HG02610 (cell line): ENCODE data around the gene CPO.

ENCODE experiments used
- ATAC-seq: cut with Tn5 transposase; IDR thresholded peaks from one replicate; pipeline ENCODE4 v1.9.1; 2021; ENCODE audit warnings: mild to moderate bottlenecking, moderate library complexity; ENCODE audit not compliant: unreplicated experiment

The CPO gene

DNA sequence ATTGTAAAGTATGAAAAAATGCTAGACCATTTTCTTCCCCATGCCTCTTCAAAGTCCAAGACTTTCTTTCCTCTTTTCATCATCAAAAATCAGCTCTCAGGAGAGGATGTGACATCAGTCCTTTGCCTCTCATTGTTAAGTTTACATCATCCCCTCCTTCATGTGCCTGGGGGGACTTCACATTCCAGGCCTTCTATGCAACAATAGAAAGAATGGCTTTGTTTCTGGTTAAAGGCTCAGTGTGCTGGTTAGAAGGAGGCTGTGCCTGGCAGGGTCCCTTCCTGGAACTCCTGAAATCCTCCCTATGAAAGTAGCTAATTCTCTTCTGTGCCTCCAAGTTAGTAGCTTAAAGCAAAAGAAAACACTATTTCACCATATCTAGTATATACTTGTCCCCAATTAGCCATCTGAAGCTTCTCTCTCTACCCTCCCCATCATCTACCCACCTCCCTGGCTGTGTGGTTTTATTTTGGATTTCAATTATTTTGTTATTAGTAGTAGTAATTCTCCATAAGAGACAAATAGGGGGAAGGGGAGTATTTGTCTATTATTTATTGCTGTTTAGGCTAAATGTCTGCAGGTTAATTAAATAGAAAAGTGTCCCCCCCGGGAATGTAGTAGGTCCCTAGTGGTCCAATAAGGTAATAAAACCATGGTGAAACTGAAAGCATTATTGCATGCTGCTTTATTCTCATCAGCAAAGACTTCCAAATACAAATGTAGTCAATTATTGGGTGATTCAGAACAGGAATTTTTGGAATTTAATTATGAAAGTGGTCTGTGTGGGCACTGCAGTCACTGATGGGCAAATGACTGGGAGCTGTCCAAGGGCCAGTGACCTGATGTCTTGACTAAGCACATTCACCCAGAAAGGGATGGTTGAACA lies 69.0 kb downstream of the CPO start:
- ATAC-seq: no peak

DNA sequence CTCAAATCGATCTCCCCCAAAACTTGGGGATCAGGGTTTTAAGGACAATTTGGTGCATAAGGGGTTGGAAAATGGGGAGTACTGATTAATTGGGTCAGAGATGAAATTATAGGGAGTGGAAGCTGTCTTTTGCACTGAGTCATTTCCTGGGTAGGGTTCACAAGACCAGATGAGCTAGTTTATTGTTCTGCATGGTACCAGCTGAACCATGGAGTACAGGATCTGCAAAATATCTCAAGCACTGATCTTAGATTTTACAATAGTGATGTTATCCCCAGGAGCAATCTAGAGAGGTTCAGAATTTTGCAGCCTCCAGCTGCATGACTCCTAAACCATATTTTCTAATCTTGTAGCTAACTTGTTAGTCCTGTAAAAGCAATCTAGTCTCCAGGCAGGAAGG lies 73.1 kb downstream of the CPO start:
- ATAC-seq: no peak

DNA sequence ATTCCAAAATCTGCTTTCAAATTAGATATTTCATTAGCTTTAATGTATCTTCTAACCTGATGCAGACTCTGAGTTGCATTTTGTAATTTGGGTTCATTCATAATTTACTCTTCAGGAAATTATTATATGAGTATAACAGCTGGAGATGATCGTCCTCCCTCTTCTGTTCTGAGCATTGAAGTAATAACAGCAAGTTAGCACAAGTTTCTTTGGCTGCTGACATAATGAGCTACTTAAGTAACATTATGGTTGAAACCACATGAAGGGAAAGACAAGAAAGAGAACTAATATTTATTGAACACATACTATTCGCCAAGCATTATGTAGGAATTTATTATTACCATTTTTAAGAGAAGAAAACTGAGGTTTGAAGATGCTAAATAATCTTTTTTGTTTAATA lies 75.1 kb downstream of the CPO start:
- ATAC-seq: no peak

DNA sequence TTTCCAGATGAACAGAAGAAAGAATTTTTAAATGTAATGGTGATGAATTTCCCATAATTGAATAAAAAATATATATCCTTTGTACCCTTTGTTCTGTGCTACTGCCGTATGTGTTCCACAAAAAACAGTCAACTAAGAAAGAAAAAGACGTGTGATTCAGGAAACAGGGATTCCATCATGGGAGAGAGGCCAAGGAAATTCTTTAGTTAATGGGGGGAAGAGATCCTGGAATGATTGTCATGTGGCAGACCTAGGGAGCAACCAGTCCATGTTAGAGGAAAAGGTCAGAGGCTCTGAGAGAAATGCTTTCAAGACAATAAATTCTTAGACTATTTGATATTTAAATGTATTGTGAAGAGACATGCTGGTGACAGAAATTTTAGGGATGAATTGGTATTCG lies 76.6 kb downstream of the CPO start:
- no peak for ATAC-seq
